ENCODE results near the gene MXRA8.

MXRA8 gene

GRCh38 chr1:1403653-1404052 is 45.3 kb upstream of the MXRA8 start:
- TF ChIP-seq POLR2AphosphoS5 (IDR thresholded peaks at IDR 0.05; ENCODE audit: low read depth, low read length) (no peak), SIN3A (IDR thresholded peaks at IDR 0.05; ENCODE audit: borderline replicate concordance, insufficient read depth, low read length) (no peak), REST (IDR thresholded peaks at IDR 0.05; ENCODE audit: insufficient read depth in 1 of 2, low read depth in 2 of 2, low read length in 2 of 2) (no peak), TAF1 (IDR thresholded peaks at IDR 0.05; ENCODE audit: borderline replicate concordance, insufficient read depth, low read length) (no peak), FOXP2 (optimal IDR thresholded peaks at IDR 0.05; ENCODE audit: borderline replicate concordance, extremely low read depth, extremely low read length, insufficient read depth) (no peak)

- TF ChIP-seq POLR2AphosphoS5 (IDR thresholded peaks at IDR 0.05; ENCODE audit: low read depth, low read length): peak; percentile 14
- TF ChIP-seq FOXP2 (optimal IDR thresholded peaks at IDR 0.05; ENCODE audit: borderline replicate concordance, extremely low read depth, extremely low read length, insufficient read depth): no peak
- TF ChIP-seq TAF1 (IDR thresholded peaks at IDR 0.05; ENCODE audit: borderline replicate concordance, insufficient read depth, low read length): no peak
- peak; percentile 52; the same call in 1 of the 2 replicates for TF ChIP-seq SIN3A (IDR thresholded peaks at IDR 0.05; ENCODE audit: borderline replicate concordance, insufficient read depth, low read length)
- no peak for TF ChIP-seq REST (IDR thresholded peaks at IDR 0.05; ENCODE audit: insufficient read depth in 1 of 2, low read depth in 2 of 2, low read length in 2 of 2)
These were observed 43.9 kb upstream of the MXRA8 start for GRCh38 chr1:1402072-1402900.

GRCh38 chr1:1401457-1402010 is 43.2 kb upstream of the MXRA8 start:
- TF ChIP-seq TAF1 (IDR thresholded peaks at IDR 0.05; ENCODE audit: borderline replicate concordance, insufficient read depth, low read length) (no peak), POLR2AphosphoS5 (IDR thresholded peaks at IDR 0.05; ENCODE audit: low read depth, low read length) (peak; percentile 46; the same call in 1 of the 2 replicates), FOXP2 (optimal IDR thresholded peaks at IDR 0.05; ENCODE audit: borderline replicate concordance, extremely low read depth, extremely low read length, insufficient read depth) (no peak), REST (IDR thresholded peaks at IDR 0.05; ENCODE audit: insufficient read depth in 1 of 2, low read depth in 2 of 2, low read length in 2 of 2) (no peak), SIN3A (IDR thresholded peaks at IDR 0.05; ENCODE audit: borderline replicate concordance, insufficient read depth, low read length) (no peak)

- TF ChIP-seq POLR2AphosphoS5 (IDR thresholded peaks at IDR 0.05; ENCODE audit: low read depth, low read length) (peak; percentile 66), REST (IDR thresholded peaks at IDR 0.05; ENCODE audit: insufficient read depth in 1 of 2, low read depth in 2 of 2, low read length in 2 of 2) (no peak)
These were observed 42.5 kb upstream of the MXRA8 start for GRCh38 chr1:1400576-1401456.
